ENCODE results near the gene ADAMTS19.

GRCh38 chr5:129629575-129629974 is 169.5 kb downstream of the ADAMTS19 start:
- TF ChIP-seq, protein P1, sequence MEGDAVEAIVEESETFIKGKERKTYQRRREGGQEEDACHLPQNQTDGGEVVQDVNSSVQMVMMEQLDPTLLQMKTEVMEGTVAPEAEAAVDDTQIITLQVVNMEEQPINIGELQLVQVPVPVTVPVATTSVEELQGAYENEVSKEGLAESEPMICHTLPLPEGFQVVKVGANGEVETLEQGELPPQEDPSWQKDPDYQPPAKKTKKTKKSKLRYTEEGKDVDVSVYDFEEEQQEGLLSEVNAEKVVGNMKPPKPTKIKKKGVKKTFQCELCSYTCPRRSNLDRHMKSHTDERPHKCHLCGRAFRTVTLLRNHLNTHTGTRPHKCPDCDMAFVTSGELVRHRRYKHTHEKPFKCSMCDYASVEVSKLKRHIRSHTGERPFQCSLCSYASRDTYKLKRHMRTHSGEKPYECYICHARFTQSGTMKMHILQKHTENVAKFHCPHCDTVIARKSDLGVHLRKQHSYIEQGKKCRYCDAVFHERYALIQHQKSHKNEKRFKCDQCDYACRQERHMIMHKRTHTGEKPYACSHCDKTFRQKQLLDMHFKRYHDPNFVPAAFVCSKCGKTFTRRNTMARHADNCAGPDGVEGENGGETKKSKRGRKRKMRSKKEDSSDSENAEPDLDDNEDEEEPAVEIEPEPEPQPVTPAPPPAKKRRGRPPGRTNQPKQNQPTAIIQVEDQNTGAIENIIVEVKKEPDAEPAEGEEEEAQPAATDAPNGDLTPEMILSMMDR (IDR thresholded peaks at IDR 0.05; ENCODE audit: control extremely low read depth in 1 of 3, insufficient read depth in 1 of 3, low read depth in 1 of 3, low read length in 3 of 3): no peak
- no peak for TF ChIP-seq CHD2 (IDR thresholded peaks at IDR 0.05; ENCODE audit: low read length)
- TF ChIP-seq POLR2AphosphoS5 (IDR thresholded peaks at IDR 0.05; ENCODE audit: low read depth, low read length): no peak
- TF ChIP-seq TAF1 (IDR thresholded peaks at IDR 0.05; ENCODE audit: low read depth, low read length): no peak
- TF ChIP-seq CHD1 (IDR thresholded peaks at IDR 0.05; ENCODE audit: low read depth, low read length): no peak
- TF ChIP-seq MAX (IDR thresholded peaks at IDR 0.05): no peak
